Heart left ventricle (tissue), 13 donors: ENCODE measurements around the gene SIVA1.

ENCODE experiments used
- POLR2A ChIP-seq, 2 donors: fragments of 450-650 bp; IDR thresholded peaks; one replicate each; pipeline ENCODE4 v1.6.1; 2017; ENCODE audit warnings: antibody characterized with exemption in 2 of 2, mild to moderate bottlenecking in 2 of 2, moderate library complexity in 2 of 2
- TF ChIP-seq, protein P1 (sequence below), 12 donors: fragments of 200-600 bp; sonication (generic) in 4 of 12; IDR thresholded peaks; one replicate each; pipeline versions ENCODE4 v1.5.0 to v1.8.0; 2018 to 2022; ENCODE audit warnings: antibody characterized with exemption in 12 of 12, mild to moderate bottlenecking in 5 of 12
- donor health status: ischemic (EF 13 %, LVEDD 7.1; RV severe dilation, severe dysfunction).
- donor health status: DM: no; HTN: yes; CAD: no.
- donor health status: DM: no; HTN: no; CAD: no.
- donor health status: ischemic (EF 25% LVEDD 6.9; RV normal size, moderate dysfunction).
- donor health status: ischemic (EF 25% LVEDD 5.7; RV mildly dilated, moderate dysfunction).
- donor health status: ischemic (EF 35%, LVEDD 5.7; RV mildly dilated, moderate dysfunction).
- donor health status: nonischemic (EF 11% LVEDD 7.7; RV severe dilation, severe dysfunction).
- donor health status: DM: yes; HTN: yes; CAD: no.
- donor health status: PGD.
- donor health status: ischemic (EF 29% LVEDD 5.4; RV normal size, mild dysfunction).
- donor health status: nonischemic (EF 23%, LVEDD 6.1; RV moderate dilation, normal function).

DNA sequence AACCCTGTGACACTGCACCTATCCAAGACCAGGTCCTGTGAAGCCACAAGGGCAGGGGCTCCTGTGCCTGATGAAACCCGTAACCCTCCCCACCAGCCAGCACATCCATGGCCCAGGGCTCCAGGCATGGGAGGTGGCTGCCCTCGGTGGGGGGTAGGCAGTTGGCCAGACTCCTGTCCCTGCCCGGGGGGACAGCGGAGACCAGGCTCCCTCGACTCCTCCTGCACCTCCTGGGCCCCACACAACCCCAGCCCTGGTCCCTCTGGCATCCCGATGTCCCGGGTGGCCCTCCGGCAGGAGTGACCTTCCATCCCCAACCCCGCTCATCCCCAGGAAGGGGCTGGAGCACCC, 31.2 kb downstream of the SIVA1 start:
- no peak for TF ChIP-seq POLR2A (IDR thresholded peaks at IDR 0.05)
- TF ChIP-seq, protein P1, sequence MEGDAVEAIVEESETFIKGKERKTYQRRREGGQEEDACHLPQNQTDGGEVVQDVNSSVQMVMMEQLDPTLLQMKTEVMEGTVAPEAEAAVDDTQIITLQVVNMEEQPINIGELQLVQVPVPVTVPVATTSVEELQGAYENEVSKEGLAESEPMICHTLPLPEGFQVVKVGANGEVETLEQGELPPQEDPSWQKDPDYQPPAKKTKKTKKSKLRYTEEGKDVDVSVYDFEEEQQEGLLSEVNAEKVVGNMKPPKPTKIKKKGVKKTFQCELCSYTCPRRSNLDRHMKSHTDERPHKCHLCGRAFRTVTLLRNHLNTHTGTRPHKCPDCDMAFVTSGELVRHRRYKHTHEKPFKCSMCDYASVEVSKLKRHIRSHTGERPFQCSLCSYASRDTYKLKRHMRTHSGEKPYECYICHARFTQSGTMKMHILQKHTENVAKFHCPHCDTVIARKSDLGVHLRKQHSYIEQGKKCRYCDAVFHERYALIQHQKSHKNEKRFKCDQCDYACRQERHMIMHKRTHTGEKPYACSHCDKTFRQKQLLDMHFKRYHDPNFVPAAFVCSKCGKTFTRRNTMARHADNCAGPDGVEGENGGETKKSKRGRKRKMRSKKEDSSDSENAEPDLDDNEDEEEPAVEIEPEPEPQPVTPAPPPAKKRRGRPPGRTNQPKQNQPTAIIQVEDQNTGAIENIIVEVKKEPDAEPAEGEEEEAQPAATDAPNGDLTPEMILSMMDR (IDR thresholded peaks at IDR 0.05) = no peak
